NT2/D1 (cell line): ENCODE measurements around the gene SEZ6.
A peak's percentile ranks its signal among the peaks of the same experiment; 100 is the strongest.

Experiments
- DNase-seq: peaks from one replicate; pipeline ENCODE4 v3.0.0-alpha.2; 2011; ENCODE audit warnings: low read depth, low spot score
- H3K27me3 ChIP-seq: 2 replicates; pipeline ENCODE4 v1.6.0; 2011; ENCODE audit warnings: mild to moderate bottlenecking; ENCODE audit not compliant: insufficient read length, insufficient read depth
- H3K36me3 ChIP-seq: 2 replicates; pipeline ENCODE4 v1.6.1; 2011; ENCODE audit warnings: mild to moderate bottlenecking, low read length, mixed read lengths; ENCODE audit not compliant: insufficient read depth, insufficient read length
- H3K4me1 ChIP-seq: 2 replicates; pipeline ENCODE4 v1.5.1; 2011; ENCODE audit not compliant: insufficient read depth, insufficient read length
- H3K4me3 ChIP-seq: 2 replicates; pipeline ENCODE4 v1.5.1; 2011; ENCODE audit warnings: low read depth; ENCODE audit not compliant: insufficient read length
- H3K9ac ChIP-seq: 2 replicates; pipeline ENCODE4 v1.6.0; 2011; ENCODE audit warnings: low read depth; ENCODE audit not compliant: insufficient read length
- H3K9me3 ChIP-seq: 2 replicates; pipeline ENCODE4 v1.5.1; 2011; ENCODE audit warnings: mild to moderate bottlenecking, low read length; ENCODE audit not compliant: insufficient read depth
- SUZ12 ChIP-seq: IDR thresholded peaks from 2 replicates; pipeline ENCODE4 v1.6.1; 2011; ENCODE audit not compliant: insufficient read length, insufficient read depth; ENCODE audit errors: extremely low read depth
- YY1 ChIP-seq: IDR thresholded peaks from 2 replicates; pipeline ENCODE4 v1.6.1; 2011; ENCODE audit not compliant: insufficient read length, insufficient read depth
- ZNF274 ChIP-seq: IDR thresholded peaks from 2 replicates; pipeline ENCODE4 v1.6.1; 2011; ENCODE audit warnings: mild to moderate bottlenecking, low read depth, low read length

SEZ6 gene

DNA sequence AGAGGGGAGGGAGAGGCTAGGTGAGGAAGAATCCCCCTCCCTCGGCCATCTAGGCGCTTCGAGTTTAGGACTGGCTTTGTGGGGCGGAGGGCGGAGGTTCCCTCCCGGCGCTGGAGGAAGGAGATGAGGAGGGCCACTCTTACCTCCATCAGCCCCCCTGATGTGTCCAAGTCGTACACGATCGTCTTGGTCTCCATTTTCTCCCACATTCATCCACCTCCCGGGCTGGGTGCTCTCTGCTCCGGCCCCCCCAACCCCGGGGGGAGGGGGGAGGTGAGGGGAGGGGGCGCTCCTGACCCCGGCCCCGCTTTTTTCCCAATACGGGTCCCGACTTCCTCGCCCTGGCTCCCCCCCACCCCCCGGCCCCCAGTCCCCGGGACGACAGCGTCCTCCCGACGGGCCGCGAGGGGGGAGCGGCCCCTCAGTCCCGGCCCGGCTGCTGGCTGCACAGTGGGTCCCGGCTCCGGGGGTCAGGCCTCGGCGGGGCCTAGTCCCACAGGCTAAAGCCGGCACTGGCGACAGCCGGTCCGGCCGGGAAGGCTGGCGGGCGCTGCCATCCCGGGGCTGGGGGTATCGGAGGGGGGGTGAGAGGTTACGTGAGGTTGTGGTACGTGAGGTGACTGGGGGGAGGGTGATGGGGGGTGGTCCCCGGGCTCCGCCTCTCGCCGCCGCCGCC is 54.9 kb downstream of the SEZ6 start:
- Histone ChIP-seq H3K9ac (peak overlapping the region; percentile 93), H3K27me3 (no peaks in the 10 kb centered on the region), H3K9me3 (no peaks in the 10 kb centered on the region), H3K4me1 (no peaks in the 10 kb centered on the region), H3K36me3 (peaks cover 8% of the 10 kb centered on the region), H3K4me3 (peak overlapping the region; percentile 84)
- no peak for TF ChIP-seq SUZ12
- TF ChIP-seq YY1: no peak
- TF ChIP-seq ZNF274: no peak
- DNase-seq: no peak

DNA sequence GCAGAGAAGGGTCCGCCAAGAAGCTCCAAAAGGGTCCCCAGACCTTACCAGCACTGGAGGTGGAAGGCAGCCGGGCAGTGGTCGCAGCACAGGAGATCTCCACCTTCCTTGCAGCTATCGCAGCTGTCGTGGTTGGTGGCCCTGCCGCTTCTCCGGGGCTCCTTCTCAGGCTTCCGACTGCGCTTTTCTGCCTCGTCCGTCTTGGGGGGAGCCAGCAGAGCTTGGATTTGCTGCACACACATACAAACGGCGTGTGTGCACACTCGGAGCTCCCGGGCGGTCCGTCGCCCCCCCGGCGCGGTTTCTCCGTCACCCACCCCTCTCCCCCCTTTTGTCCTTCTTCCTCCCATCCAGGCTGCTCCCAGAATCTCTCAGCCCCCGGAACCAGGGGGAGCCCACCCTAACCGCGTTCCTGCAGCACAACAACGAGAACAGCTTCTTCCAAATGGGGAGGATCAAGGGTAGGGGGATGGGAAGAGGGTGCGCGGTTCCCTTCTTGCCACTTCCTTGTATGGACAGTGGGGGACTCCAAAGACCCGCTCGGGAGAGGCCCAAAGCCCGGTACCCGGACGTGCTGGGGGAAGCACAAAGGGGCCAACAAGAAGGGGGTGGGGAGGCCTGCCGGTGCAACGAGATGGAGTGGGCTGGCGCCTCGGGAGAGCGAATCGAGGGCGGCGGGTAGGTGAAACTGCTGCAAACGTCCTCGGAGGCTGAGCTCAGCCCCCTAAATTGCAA is 55.6 kb downstream of the SEZ6 start:
- H3K9ac ChIP-seq: peak overlapping the region; percentile 93
- no peaks in the 10 kb centered on the region for H3K27me3 ChIP-seq
- H3K4me3 ChIP-seq: peak overlapping the region; percentile 84
- no peaks in the 10 kb centered on the region for H3K4me1 ChIP-seq
- no peaks in the 10 kb centered on the region for H3K9me3 ChIP-seq
- TF ChIP-seq YY1: no peak
- no peak for TF ChIP-seq ZNF274
- no peak for TF ChIP-seq SUZ12
- peaks cover 8% of the 10 kb centered on the region for H3K36me3 ChIP-seq
- DNase-seq: no peak

DNA sequence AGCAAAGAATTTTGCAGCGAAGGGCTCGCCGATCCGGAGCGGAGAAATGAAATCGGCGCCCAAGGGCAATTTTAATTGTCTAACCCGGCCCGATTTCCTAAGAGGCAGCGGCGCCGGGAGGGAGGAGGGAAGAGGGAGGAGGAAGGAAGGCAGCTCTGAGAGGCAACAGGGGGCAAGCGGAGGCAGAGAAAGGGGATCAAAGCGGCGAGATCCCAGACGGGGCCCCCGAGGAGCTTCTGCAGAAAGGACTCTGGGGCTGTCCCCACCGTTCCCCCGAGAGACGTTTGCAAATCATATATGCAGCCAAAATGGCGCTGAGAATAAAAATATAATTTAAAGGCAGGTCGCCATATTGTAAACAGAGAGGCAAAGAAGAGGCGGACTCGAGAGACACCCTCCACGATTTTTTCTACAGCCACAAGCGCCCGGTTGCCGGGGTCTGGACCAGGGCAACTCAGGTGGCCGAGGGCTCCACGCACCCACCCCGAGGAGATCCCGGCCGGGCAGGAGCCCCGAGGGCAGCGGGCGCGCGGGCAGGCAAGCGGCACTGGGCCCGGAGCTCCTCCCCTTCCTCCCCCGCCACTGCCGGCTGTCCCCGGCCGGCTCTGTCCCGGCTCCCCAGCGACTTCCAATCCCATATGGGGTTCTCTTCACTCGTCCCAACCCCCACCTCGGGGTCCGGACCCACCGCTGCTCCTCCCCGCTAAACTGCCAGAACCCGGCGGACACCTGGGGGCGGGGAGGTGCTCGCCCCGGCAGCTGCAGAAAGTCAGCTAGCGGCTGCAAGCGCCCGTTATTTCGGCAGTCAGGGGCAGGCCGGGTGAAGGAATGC is 56.4 kb downstream of the SEZ6 start:
- DNase-seq: no peak

DNA sequence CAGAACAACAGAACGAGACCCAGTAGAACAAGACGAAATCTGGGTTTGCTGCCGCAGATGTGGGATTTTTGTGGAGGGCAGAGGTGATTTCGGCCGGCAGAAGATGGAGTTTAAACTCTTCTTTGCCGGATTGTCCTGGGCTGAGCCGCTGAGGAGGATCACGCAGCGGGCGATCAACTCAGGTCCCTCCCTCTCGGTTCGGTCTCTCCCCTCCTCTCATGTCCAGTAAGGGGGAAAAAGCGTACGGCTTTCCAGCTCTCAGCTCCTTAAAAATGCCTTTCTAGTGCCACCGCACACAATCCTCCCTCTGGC is 57.0 kb downstream of the SEZ6 start:
- H3K9ac ChIP-seq: peak overlapping the region; percentile 93
- no peaks in the 10 kb centered on the region for H3K9me3 ChIP-seq
- no peaks in the 10 kb centered on the region for H3K27me3 ChIP-seq
- no peaks in the 10 kb centered on the region for H3K4me1 ChIP-seq
- DNase-seq: no peak
- peaks cover 17% of the 10 kb centered on the region for H3K36me3 ChIP-seq
- peak overlapping the region; percentile 84 for H3K4me3 ChIP-seq
- no peak for TF ChIP-seq SUZ12
- no peak for TF ChIP-seq YY1
- no peak for TF ChIP-seq ZNF274

More for the DNA sequence above, 56.4 kb downstream of the SEZ6 start:
- peak overlapping the region; percentile 84 for H3K4me3 ChIP-seq
- no peak for TF ChIP-seq SUZ12
- no peak for TF ChIP-seq ZNF274
- peak; percentile 26 for TF ChIP-seq YY1
- no peaks in the 10 kb centered on the region for H3K4me1 ChIP-seq
- H3K9ac ChIP-seq: peak overlapping the region; percentile 93
- H3K27me3 ChIP-seq: no peaks in the 10 kb centered on the region
- H3K9me3 ChIP-seq: no peaks in the 10 kb centered on the region
- peaks cover 12% of the 10 kb centered on the region for H3K36me3 ChIP-seq

DNA sequence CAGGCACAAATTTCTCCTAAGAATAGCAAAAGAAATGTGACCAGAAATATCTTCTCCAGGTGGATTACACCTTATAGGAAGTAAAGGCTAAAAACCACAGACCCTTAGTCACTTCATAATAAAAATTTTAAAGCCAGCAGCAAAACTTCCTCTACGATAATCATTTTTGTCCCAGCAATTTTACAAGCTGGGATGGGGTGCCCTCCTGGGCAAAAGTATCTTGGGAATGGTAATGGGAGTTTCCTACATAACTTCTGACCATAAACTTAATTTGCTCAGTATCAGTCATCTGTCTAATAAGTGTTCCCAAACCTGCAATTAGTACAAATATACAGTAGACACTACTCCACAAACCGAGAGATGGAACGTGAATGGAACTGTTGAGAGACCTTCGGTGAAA is 57.5 kb downstream of the SEZ6 start:
- no peak for DNase-seq
- H3K36me3 ChIP-seq: peaks cover 19% of the 10 kb centered on the region
- no peaks in the 10 kb centered on the region for H3K27me3 ChIP-seq
- no peaks in the 10 kb centered on the region for H3K9me3 ChIP-seq
- peak overlapping the region; percentile 84 for H3K4me3 ChIP-seq
- H3K4me1 ChIP-seq: no peaks in the 10 kb centered on the region
- H3K9ac ChIP-seq: peak overlapping the region; percentile 93
- TF ChIP-seq SUZ12: no peak
- no peak for TF ChIP-seq ZNF274
- no peak for TF ChIP-seq YY1

DNA sequence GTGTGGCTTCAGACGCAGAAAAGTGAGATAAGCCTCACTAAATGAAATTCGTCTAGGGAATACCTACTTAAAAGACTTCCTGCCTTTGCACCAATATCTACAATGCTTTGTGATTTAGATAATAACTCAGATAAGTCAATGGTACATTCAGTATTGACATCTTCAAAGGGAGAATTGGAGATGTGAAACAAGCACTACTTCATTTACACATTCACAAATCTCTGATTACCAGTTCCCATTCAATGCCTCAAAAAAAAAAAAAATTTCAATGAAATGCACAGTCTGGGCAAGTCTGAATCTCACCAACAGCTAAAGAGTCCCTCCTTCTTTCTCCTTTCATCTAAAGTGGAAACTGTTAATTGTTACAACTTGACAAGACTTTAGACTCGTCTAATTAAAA is 58.2 kb downstream of the SEZ6 start:
- no peak for DNase-seq
- no peak overlapping the region for H3K4me3 ChIP-seq

DNA sequence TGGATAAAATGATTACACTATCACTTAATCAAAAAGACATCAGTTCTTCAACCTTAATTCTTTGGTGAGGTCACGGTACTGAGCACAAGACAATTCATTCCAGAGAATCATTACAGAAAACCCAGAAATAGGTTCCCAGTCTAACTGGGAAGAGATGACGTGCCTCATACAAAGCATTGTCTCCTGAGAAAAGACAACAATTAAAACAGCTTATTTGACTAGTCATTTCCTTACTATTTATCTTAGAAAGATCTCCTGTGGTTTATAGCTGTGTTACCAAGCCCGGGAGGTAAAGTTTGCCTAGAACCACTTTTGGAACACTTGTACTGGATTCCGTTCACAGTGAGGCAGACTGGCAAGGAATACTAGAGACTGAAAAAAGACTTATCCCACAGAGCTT is 59.6 kb downstream of the SEZ6 start:
- no peak for TF ChIP-seq ZNF274
- TF ChIP-seq SUZ12: no peak
- no peak for TF ChIP-seq YY1
- Histone ChIP-seq H3K4me3 (no peak overlapping the region), H3K9me3 (no peaks in the 10 kb centered on the region), H3K27me3 (no peaks in the 10 kb centered on the region), H3K36me3 (peaks cover 27% of the 10 kb centered on the region), H3K4me1 (no peaks in the 10 kb centered on the region), H3K9ac (no peak overlapping the region)
- no peak for DNase-seq

More for the DNA sequence above, 58.2 kb downstream of the SEZ6 start:
- no peak overlapping the region for H3K9ac ChIP-seq
- no peak for TF ChIP-seq ZNF274
- TF ChIP-seq YY1: no peak
- TF ChIP-seq SUZ12: no peak
- peaks cover 23% of the 10 kb centered on the region for H3K36me3 ChIP-seq
- H3K27me3 ChIP-seq: no peaks in the 10 kb centered on the region
- H3K4me1 ChIP-seq: no peaks in the 10 kb centered on the region
- H3K9me3 ChIP-seq: no peaks in the 10 kb centered on the region
